GM12801 (cell line): ENCODE measurements around the gene KL.

ENCODE experiments used
- CTCF ChIP-seq: IDR thresholded peaks from one replicate; pipeline ENCODE4 v1.5.1; 2011; ENCODE audit warnings: control low read depth; ENCODE audit not compliant: insufficient read length; ENCODE audit errors: extremely low read depth

KL gene

GRCh38 chr13:33040090-33040489, 23.9 kb downstream of the KL start:
- no peak for TF ChIP-seq CTCF

- TF ChIP-seq CTCF: no peak
These were observed 29.8 kb downstream of the KL start for GRCh38 chr13:33045851-33046592.

- no peak for TF ChIP-seq CTCF
These were observed 33.9 kb downstream of the KL start for GRCh38 chr13:33050161-33050560.

GRCh38 chr13:33051632-33052031, 35.4 kb downstream of the KL start:
- no peak for TF ChIP-seq CTCF

GRCh38 chr13:33052506-33053280, 36.5 kb downstream of the KL start:
- no peak for TF ChIP-seq CTCF

GRCh38 chr13:33053397-33054066, 37.3 kb downstream of the KL start:
- TF ChIP-seq CTCF: no peak

- no peak for TF ChIP-seq CTCF
These were observed 41.0 kb downstream of the KL start for GRCh38 chr13:33057019-33057780.
